Kidney tubule cell (primary cell): ENCODE data around the gene RFTN1.

Experiments used
- DNase-seq: peaks from one replicate; pipeline ENCODE4 v3.0.0-alpha.2; 2018; ENCODE audit warnings: low spot score

RFTN1 gene

GRCh38 chr3:16270855-16271254 is 242.6 kb downstream of the RFTN1 start:
- no peak for DNase-seq

- no peak for DNase-seq
These were observed 246.8 kb downstream of the RFTN1 start for GRCh38 chr3:16266714-16267113.
